Fibroblast of lung (primary cell): Measurements from ENCODE around the gene ZNF396. TPM values are rescaled to one million over a fixed set of nuclear protein-coding genes. Genes with fewer than 3 reads are reported as not detected.

ENCODE experiments used
- DNase-seq, 2 donors: peaks; one replicate each; pipeline versions ENCODE4 v3.0.0 to v3.0.0-alpha.2; 2010; ENCODE audit warnings: low read depth in 2 of 2
- H2AFZ ChIP-seq: 2 replicates; pipeline ENCODE4 v1.5.1; 2012; ENCODE audit warnings: low read length, control low read depth, inconsistent platforms
- H3K27ac ChIP-seq: 2 replicates; pipeline ENCODE4 v1.5.1; 2011; ENCODE audit warnings: low read length, control low read depth; ENCODE audit not compliant: insufficient read depth
- H3K27me3 ChIP-seq: 2 replicates; pipeline ENCODE4 v1.5.1; 2011; ENCODE audit warnings: mild to moderate bottlenecking, low read length; ENCODE audit not compliant: control insufficient read depth, insufficient read depth
- H3K36me3 ChIP-seq: 2 replicates; pipeline ENCODE4 v1.5.1; 2011; ENCODE audit warnings: low read length; ENCODE audit not compliant: control insufficient read depth, insufficient read depth
- H3K4me1 ChIP-seq: 2 replicates; pipeline ENCODE4 v1.5.1; 2011; ENCODE audit warnings: low read length; ENCODE audit not compliant: control insufficient read depth, insufficient read depth; ENCODE audit errors: extremely low read depth
- H3K4me2 ChIP-seq: 2 replicates; pipeline ENCODE4 v1.5.1; 2011; ENCODE audit warnings: low read length, control low read depth; ENCODE audit not compliant: insufficient read depth; ENCODE audit errors: extremely low read depth
- H3K4me3 ChIP-seq, 4 experiments: fragments of 200-600 bp in 1 of 4; sonication (generic) in 1 of 4; replicated peaks in 1 of 4; 2 replicates each; pipeline ENCODE4 v1.5.1; 2011 to 2016; ENCODE audit warnings: low read length in 4 of 4, low read depth in 3 of 4, mild to moderate bottlenecking in 3 of 4, control low read depth in 2 of 4, inconsistent platforms in 1 of 4, mixed read lengths in 1 of 4; ENCODE audit not compliant: insufficient read depth in 1 of 4; ENCODE audit errors: control extremely low read depth in 1 of 4
- H3K79me2 ChIP-seq: 2 replicates; pipeline ENCODE4 v1.5.1; 2012; ENCODE audit warnings: mild to moderate bottlenecking, low read length, inconsistent platforms; ENCODE audit not compliant: control insufficient read depth, insufficient read depth
- H3K9ac ChIP-seq: 2 replicates; pipeline ENCODE4 v1.5.1; 2011; ENCODE audit warnings: mild to moderate bottlenecking, low read length, control low read depth; ENCODE audit not compliant: insufficient read depth
- H3K9me3 ChIP-seq: 2 replicates; pipeline ENCODE4 v1.5.1; 2012; ENCODE audit warnings: low read depth, low read length; ENCODE audit not compliant: control insufficient read depth, insufficient read depth
- H4K20me1 ChIP-seq: 2 replicates; pipeline ENCODE4 v1.5.1; 2011; ENCODE audit warnings: low read length; ENCODE audit not compliant: control insufficient read depth, insufficient read depth; ENCODE audit errors: extremely low read depth
- CTCF ChIP-seq, 2 donors: IDR thresholded peaks in 1 of 2; conservative IDR thresholded peaks in 1 of 2; 1 replicate in 1 of 2; 2 replicates in 1 of 2; pipeline ENCODE4 v1.5.1; 2011 to 2012; ENCODE audit warnings: low read length in 2 of 2, control low read depth in 1 of 2, inconsistent platforms in 1 of 2, low read depth in 1 of 2, mild to moderate bottlenecking in 1 of 2
- EZH2 ChIP-seq: IDR thresholded peaks from 2 replicates; pipeline ENCODE4 v1.5.1; 2012; ENCODE audit warnings: low read length, control low read depth, mild to moderate bottlenecking; ENCODE audit errors: missing control alignments
- polyA plus RNA-seq, 2 donors: library from polyadenylated mRNA; depleted of rRNA in 1 of 2; stranded (reverse) in 1 of 2; unstranded in 1 of 2; fragments of >200 nt; gene quantifications; 2 replicates each; pipeline ENCODE4 v1.2.1, GENCODE V29; 2011 to 2012; ENCODE audit warnings: missing spikeins in 1 of 2
- total RNA-seq: library from RNA; depleted of rRNA; stranded (reverse); fragments of >200 nt; gene quantifications from 2 replicates; pipeline ENCODE4 v1.2.1, GENCODE V29; 2014

Gene ZNF396
- total and polyA plus RNA-seq, 2 donors (not counting 1 experiment from before 2014, with no cell fraction given), result 1.7 to 5.0 TPM

- H3K79me2 ChIP-seq, result no peaks in the 10 kb centered on the region
- TF ChIP-seq EZH2 (no peak), CTCF (conservative IDR thresholded peaks at IDR 0.05 in 1 of 2, IDR thresholded peaks at IDR 0.05 in 1 of 2; ENCODE audit: low read depth in 1 of 2, low read length in 2 of 2) (no peak)
- DNase-seq, result no peak
- H4K20me1 ChIP-seq, result no peaks in the 10 kb centered on the region
- H3K27me3 ChIP-seq, result no peaks in the 10 kb centered on the region
- no peaks in the 10 kb centered on the region for H3K9me3 ChIP-seq
- H3K4me3 ChIP-seq, result no peak overlapping the region
- H3K27ac ChIP-seq, result no peak overlapping the region
- no peak overlapping the region for H3K9ac ChIP-seq
- no peaks in the 10 kb centered on the region for H3K4me1 ChIP-seq
- H3K4me2 ChIP-seq, result no peak overlapping the region
- no peak overlapping the region for H2AFZ ChIP-seq
- H3K36me3 ChIP-seq, result peaks cover 7% of the 10 kb centered on the region
These were observed 45.6 kb downstream of the ZNF396 start for GRCh38 chr18:35331367-35332087.

DNA sequence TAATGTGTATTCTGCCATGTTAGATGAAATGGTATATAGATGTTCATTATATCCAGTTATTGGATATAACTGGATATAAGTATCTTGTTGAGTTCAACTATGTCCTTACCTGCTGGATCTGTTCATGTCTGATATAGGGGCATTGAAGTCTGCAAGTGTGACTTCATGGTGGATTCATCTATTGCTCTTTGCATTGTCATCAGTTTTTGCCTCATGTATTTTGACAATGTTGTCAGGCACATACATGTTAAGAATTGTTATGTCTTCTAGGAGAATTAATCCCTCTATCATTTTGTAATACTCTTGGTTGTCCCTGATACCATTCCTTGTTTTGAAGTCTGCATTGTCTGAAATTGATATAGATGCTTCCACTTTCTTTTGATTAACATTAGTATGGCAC, 48.3 kb downstream of the ZNF396 start:
- no peak for TF ChIP-seq CTCF (conservative IDR thresholded peaks at IDR 0.05 in 1 of 2, IDR thresholded peaks at IDR 0.05 in 1 of 2; ENCODE audit: low read depth in 1 of 2, low read length in 2 of 2)
- no peak for TF ChIP-seq EZH2
- Histone ChIP-seq H3K4me1 (no peaks in the 10 kb centered on the region), H3K4me2 (no peak overlapping the region), H3K36me3 (no peaks in the 10 kb centered on the region), H4K20me1 (no peaks in the 10 kb centered on the region), H2AFZ (no peak overlapping the region), H3K79me2 (no peaks in the 10 kb centered on the region), H3K27ac (no peak overlapping the region), H3K9ac (no peak overlapping the region), H3K4me3 (no peak overlapping the region), H3K27me3 (no peaks in the 10 kb centered on the region), H3K9me3 (no peaks in the 10 kb centered on the region)
- DNase-seq, result no peak

- no peaks in the 10 kb centered on the region for H3K36me3 ChIP-seq
- no peaks in the 10 kb centered on the region for H3K9me3 ChIP-seq
- H4K20me1 ChIP-seq, result no peaks in the 10 kb centered on the region
- no peak overlapping the region for H3K27ac ChIP-seq
- no peak overlapping the region for H2AFZ ChIP-seq
- TF ChIP-seq CTCF (conservative IDR thresholded peaks at IDR 0.05 in 1 of 2, IDR thresholded peaks at IDR 0.05 in 1 of 2; ENCODE audit: low read depth in 1 of 2, low read length in 2 of 2), result no peak
- no peak for TF ChIP-seq EZH2
- no peak overlapping the region for H3K9ac ChIP-seq
- no peak overlapping the region for H3K4me2 ChIP-seq
- H3K27me3 ChIP-seq, result no peaks in the 10 kb centered on the region
- H3K79me2 ChIP-seq, result no peaks in the 10 kb centered on the region
- no peak overlapping the region for H3K4me3 ChIP-seq
- H3K4me1 ChIP-seq, result no peaks in the 10 kb centered on the region
- no peak for DNase-seq
These were observed 50.3 kb downstream of the ZNF396 start for GRCh38 chr18:35326695-35327387.
